Tibial nerve (tissue), 4 donors: ENCODE data around the gene DNAJC22.

Experiments
- EP300 ChIP-seq, 2 donors: sonication (generic); formaldehyde crosslinking; IDR thresholded peaks; one replicate each; pipeline ENCODE4 v1.6.1; 2017; ENCODE audit warnings: antibody characterized with exemption in 2 of 2, mild to moderate bottlenecking in 1 of 2
- POLR2A ChIP-seq, 2 donors: fragments of 450-650 bp; IDR thresholded peaks; one replicate each; pipeline ENCODE4 v1.6.1; 2017; ENCODE audit warnings: antibody characterized with exemption in 2 of 2, mild to moderate bottlenecking in 2 of 2, moderate library complexity in 2 of 2
- TF ChIP-seq, protein P1 (sequence below), 5 experiments: fragments of 200-600 bp in 3 of 5; fragments of 450-650 bp in 2 of 5; sonication (generic) in 3 of 5; IDR thresholded peaks; one replicate each; pipeline ENCODE4 v1.5.1; 2016 to 2019; ENCODE audit warnings: antibody characterized with exemption in 5 of 5, mild to moderate bottlenecking in 3 of 5, moderate library complexity in 2 of 5

DNA sequence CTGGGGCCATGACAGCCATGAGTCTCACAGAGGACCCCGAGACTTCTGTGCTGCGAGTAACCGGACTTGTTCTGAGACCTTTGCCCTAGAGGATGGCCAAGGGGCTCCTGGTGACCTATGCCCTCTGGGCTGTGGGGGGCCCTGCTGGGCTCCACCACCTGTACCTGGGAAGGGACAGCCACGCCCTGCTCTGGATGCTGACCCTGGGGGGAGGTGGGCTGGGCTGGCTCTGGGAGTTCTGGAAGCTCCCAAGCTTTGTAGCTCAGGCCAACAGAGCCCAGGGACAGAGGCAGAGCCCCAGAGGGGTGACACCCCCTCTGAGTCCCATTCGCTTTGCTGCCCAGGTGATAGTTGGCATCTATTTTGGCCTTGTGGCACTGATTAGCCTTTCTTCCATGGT is 2.1 kb downstream of the DNAJC22 start:
- TF ChIP-seq, protein P1, sequence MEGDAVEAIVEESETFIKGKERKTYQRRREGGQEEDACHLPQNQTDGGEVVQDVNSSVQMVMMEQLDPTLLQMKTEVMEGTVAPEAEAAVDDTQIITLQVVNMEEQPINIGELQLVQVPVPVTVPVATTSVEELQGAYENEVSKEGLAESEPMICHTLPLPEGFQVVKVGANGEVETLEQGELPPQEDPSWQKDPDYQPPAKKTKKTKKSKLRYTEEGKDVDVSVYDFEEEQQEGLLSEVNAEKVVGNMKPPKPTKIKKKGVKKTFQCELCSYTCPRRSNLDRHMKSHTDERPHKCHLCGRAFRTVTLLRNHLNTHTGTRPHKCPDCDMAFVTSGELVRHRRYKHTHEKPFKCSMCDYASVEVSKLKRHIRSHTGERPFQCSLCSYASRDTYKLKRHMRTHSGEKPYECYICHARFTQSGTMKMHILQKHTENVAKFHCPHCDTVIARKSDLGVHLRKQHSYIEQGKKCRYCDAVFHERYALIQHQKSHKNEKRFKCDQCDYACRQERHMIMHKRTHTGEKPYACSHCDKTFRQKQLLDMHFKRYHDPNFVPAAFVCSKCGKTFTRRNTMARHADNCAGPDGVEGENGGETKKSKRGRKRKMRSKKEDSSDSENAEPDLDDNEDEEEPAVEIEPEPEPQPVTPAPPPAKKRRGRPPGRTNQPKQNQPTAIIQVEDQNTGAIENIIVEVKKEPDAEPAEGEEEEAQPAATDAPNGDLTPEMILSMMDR (IDR thresholded peaks at IDR 0.05), result no peak
- TF ChIP-seq EP300 (IDR thresholded peaks at IDR 0.05) (no peak), POLR2A (IDR thresholded peaks at IDR 0.05) (no peak)
